HepG2 (cell line): Measurements from ENCODE around the gene IRGM. TPM values are rescaled to one million over a fixed set of nuclear protein-coding genes. Genes with fewer than 3 reads are reported as not detected.
A peak's percentile ranks its signal among the peaks of the same experiment; 100 is the strongest.

Experiments
- CBX5 ChIP-seq: sonication (generic); formaldehyde crosslinking; IDR thresholded peaks from 2 replicates; pipeline ENCODE4 v1.4.0; 2020; ENCODE audit warnings: missing genetic modification reagents, borderline replicate concordance
- EEA1 ChIP-seq: sonication (generic); formaldehyde crosslinking; IDR thresholded peaks from 2 replicates; pipeline ENCODE4 v1.5.1; 2020; ENCODE audit warnings: mild to moderate bottlenecking, missing genetic modification reagents, borderline replicate concordance
- ELF1 ChIP-seq: sonication (generic); formaldehyde crosslinking; IDR thresholded peaks from 2 replicates; pipeline ENCODE4 v1.4.0; 2020; ENCODE audit warnings: missing genetic modification reagents
- HOXA3 ChIP-seq: sonication (generic); formaldehyde crosslinking; IDR thresholded peaks from 2 replicates; pipeline ENCODE4 v1.5.0; 2020; ENCODE audit warnings: missing genetic modification reagents
- MXD4 ChIP-seq: IDR thresholded peaks from 2 replicates; pipeline ENCODE4 v1.6.1; 2016; ENCODE audit warnings: mild to moderate bottlenecking, missing biosample characterization, missing genetic modification reagents
- POLR2AphosphoS2 ChIP-seq: IDR thresholded peaks from 2 replicates; pipeline ENCODE4 v1.6.1; 2011; ENCODE audit warnings: low read depth, low read length, improper control_type of control experiment
- RARA ChIP-seq: IDR thresholded peaks from 2 replicates; pipeline ENCODE4 v1.6.1; 2016; ENCODE audit warnings: missing genetic modification reagents, missing compliant biosample characterization
- RCOR2 ChIP-seq: IDR thresholded peaks from 2 replicates; pipeline ENCODE4 v1.6.1; 2016; ENCODE audit warnings: missing biosample characterization, missing genetic modification reagents
- RFXAP ChIP-seq: sonication (generic); formaldehyde crosslinking; IDR thresholded peaks from 2 replicates; pipeline ENCODE4 v1.4.0; 2020; ENCODE audit warnings: missing genetic modification reagents, borderline replicate concordance
- SP4 ChIP-seq: sonication (generic); formaldehyde crosslinking; IDR thresholded peaks from 2 replicates; pipeline ENCODE4 v1.8.1; 2023; ENCODE audit warnings: mild to moderate bottlenecking, missing genetic modification reagents
- TP53 ChIP-seq: sonication (generic); formaldehyde crosslinking; conservative IDR thresholded peaks from 2 replicates; pipeline ENCODE4 v1.4.0; 2020; ENCODE audit warnings: missing genetic modification reagents
- WIZ ChIP-seq: sonication (generic); formaldehyde crosslinking; IDR thresholded peaks from 2 replicates; pipeline ENCODE4 v1.5.1; 2020; ENCODE audit warnings: mild to moderate bottlenecking, missing genetic modification reagents
- ZKSCAN8 ChIP-seq: IDR thresholded peaks from 2 replicates; pipeline ENCODE4 v1.6.1; 2016; ENCODE audit warnings: borderline replicate concordance, missing genetic modification reagents, missing compliant biosample characterization
- ZNF260 ChIP-seq: sonication (generic); formaldehyde crosslinking; IDR thresholded peaks from 2 replicates; pipeline ENCODE4 v1.4.0; 2020; ENCODE audit warnings: missing genetic modification reagents, low read depth, mild to moderate bottlenecking, borderline replicate concordance
- ZNF3 ChIP-seq: IDR thresholded peaks from 2 replicates; pipeline ENCODE4 v1.7.0; 2017; ENCODE audit warnings: inconsistent platforms
- polyA plus RNA-seq, 8 experiments: library from polyadenylated mRNA; depleted of rRNA in 3 of 8; stranded (reverse) in 7 of 8; unstranded in 1 of 8; fragments of >200 nt; fragmentation: Illumina TruSeq in 4 of 8; extraction: Trizol in 4 of 8; gene quantifications; 2 replicates each; pipeline versions ENCODE4 v1.2.1 to v1.2.3, GENCODE V29; 2011 to 2016; ENCODE audit warnings: low read depth in 4 of 8, missing spikeins in 1 of 8, mixed read lengths in 1 of 8; ENCODE audit not compliant: insufficient read depth in 1 of 8
- total RNA-seq, 5 experiments: library from RNA; depleted of rRNA; stranded (reverse); fragments of >200 nt; fragmentation: Illumina TruSeq; extraction: Trizol; gene quantifications; 2 replicates each; pipeline ENCODE4 v1.2.3, GENCODE V29; 2016; ENCODE audit warnings: low read depth in 1 of 5
- TF ChIP-seq, protein P1 (sequence below): sonication (generic); formaldehyde crosslinking; IDR thresholded peaks from 2 replicates; pipeline ENCODE4 v1.5.1; 2020; ENCODE audit warnings: missing genetic modification reagents, mild to moderate bottlenecking, borderline replicate concordance
- TF ChIP-seq, protein P2 (sequence below): sonication (generic); formaldehyde crosslinking; IDR thresholded peaks from 2 replicates; pipeline ENCODE4 v1.8.0; 2022; ENCODE audit warnings: low read depth, missing genetic modification reagents
- TF ChIP-seq, protein P3 (sequence below): sonication (generic); formaldehyde crosslinking; IDR thresholded peaks from 2 replicates; pipeline ENCODE4 v1.4.0; 2020; ENCODE audit warnings: missing genetic modification reagents
- TF ChIP-seq, protein P4 (sequence below), 2 experiments: sonication (generic) in 1 of 2; formaldehyde crosslinking in 1 of 2; IDR thresholded peaks; 2 replicates each; pipeline versions ENCODE4 v1.5.1 to v1.6.1; 2011 to 2020; ENCODE audit warnings: borderline replicate concordance in 1 of 2, low read depth in 1 of 2, low read length in 1 of 2, mild to moderate bottlenecking in 1 of 2, missing genetic modification reagents in 1 of 2, moderate library complexity in 1 of 2
- TF ChIP-seq, protein P5 (sequence below): IDR thresholded peaks from 2 replicates; pipeline ENCODE4 v1.6.1; 2016; ENCODE audit warnings: missing compliant biosample characterization, missing genetic modification reagents, borderline replicate concordance

Gene IRGM
- total and polyA plus RNA-seq, 2 of the 13 experiments (the other 11 are each of a cell fraction or from before 2014, with no cell fraction given), result not detected

DNA sequence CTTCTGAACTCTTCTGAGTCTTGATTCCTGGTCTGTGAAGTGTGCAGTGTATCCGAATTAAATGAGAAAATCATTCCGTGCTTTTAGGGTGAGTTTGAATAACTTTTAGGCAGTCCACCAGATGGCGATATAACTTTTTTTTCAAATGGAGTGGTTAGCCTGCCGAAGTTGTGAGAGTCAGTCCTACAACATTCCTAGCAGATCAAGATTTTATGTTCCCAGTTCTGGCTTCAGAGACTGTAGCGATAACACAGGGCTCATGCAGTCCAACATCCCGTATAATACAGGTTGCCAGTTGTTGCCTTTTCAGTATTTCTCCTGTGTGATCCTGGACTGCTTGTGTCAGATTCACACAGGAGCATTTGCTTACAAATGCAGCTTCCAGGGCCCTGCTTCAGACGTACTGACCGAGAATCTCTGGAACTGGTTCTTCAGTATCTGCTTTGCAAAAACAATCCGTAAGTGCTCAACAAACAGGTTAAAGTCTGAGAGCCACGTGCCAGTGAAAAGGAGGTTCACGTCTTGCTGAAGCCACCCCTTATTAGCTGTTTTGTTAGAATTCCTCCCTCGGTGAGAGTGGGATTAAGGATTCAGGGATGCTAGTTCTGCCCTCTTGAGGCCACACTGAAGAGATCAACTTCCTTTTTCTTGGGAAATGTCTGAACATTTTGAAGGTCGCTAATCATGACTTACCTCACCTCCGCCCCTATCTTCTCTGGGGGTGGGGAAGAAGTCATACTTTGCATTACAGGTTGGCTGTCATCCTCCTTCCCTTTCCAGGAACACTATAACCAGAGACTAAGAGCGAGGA lies 45.0 kb upstream of the IRGM start (continued):
- TF ChIP-seq, protein P1, sequence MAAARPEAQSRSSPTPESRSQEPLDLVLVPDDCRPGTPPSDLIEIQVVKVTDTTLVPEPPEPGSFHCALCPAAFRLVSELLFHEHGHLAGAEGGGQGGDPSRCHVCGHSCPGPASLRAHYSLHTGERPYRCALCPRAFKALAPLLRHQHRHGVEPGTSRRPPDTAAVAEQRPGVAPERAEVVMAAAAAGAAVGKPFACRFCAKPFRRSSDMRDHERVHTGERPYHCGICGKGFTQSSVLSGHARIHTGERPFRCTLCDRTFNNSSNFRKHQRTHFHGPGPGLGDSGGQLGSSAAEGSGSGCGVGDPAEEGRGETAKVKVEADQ (CRISPR knock-in tag), result no peak
- TF ChIP-seq, protein P2, sequence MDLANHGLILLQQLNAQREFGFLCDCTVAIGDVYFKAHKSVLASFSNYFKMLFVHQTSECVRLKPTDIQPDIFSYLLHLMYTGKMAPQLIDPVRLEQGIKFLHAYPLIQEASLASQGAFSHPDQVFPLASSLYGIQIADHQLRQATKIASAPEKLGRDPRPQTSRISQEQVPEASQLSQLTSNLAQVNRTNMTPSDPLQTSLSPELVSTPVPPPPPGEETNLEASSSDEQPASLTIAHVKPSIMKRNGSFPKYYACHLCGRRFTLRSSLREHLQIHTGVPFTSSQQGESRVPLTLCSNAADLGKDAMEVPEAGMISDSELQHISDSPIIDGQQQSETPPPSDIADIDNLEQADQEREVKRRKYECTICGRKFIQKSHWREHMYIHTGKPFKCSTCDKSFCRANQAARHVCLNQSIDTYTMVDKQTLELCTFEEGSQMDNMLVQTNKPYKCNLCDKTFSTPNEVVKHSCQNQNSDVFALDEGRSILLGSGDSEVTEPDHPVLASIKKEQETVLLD (CRISPR knock-in tag), result no peak
- TF ChIP-seq RCOR2 (CRISPR knock-in tag), result 0 out of 2 replicates have a peak, but pooled peaks have one; percentile 24
- TF ChIP-seq SP4 (CRISPR knock-in tag), result 0 out of 2 replicates have a peak, but pooled peaks have one; percentile 44
- TF ChIP-seq EEA1 (CRISPR knock-in tag), result no peak
- no peak for TF ChIP-seq ZKSCAN8 (CRISPR knock-in tag)
- peak; percentile 26; the same call in 1 of the 2 replicates for TF ChIP-seq HOXA3
- no peak for TF ChIP-seq CBX5 (CRISPR knock-in tag)
- TF ChIP-seq, protein P3, sequence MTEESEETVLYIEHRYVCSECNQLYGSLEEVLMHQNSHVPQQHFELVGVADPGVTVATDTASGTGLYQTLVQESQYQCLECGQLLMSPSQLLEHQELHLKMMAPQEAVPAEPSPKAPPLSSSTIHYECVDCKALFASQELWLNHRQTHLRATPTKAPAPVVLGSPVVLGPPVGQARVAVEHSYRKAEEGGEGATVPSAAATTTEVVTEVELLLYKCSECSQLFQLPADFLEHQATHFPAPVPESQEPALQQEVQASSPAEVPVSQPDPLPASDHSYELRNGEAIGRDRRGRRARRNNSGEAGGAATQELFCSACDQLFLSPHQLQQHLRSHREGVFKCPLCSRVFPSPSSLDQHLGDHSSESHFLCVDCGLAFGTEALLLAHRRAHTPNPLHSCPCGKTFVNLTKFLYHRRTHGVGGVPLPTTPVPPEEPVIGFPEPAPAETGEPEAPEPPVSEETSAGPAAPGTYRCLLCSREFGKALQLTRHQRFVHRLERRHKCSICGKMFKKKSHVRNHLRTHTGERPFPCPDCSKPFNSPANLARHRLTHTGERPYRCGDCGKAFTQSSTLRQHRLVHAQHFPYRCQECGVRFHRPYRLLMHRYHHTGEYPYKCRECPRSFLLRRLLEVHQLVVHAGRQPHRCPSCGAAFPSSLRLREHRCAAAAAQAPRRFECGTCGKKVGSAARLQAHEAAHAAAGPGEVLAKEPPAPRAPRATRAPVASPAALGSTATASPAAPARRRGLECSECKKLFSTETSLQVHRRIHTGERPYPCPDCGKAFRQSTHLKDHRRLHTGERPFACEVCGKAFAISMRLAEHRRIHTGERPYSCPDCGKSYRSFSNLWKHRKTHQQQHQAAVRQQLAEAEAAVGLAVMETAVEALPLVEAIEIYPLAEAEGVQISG (CRISPR knock-in tag), result peak; percentile 72
- TF ChIP-seq POLR2AphosphoS2, result no peak
- 0 out of 2 replicates have a peak, but pooled peaks have one; percentile 4 for TF ChIP-seq ELF1 (CRISPR knock-in tag)
- no peak for TF ChIP-seq RARA (CRISPR knock-in tag)
- TF ChIP-seq, protein P4, sequence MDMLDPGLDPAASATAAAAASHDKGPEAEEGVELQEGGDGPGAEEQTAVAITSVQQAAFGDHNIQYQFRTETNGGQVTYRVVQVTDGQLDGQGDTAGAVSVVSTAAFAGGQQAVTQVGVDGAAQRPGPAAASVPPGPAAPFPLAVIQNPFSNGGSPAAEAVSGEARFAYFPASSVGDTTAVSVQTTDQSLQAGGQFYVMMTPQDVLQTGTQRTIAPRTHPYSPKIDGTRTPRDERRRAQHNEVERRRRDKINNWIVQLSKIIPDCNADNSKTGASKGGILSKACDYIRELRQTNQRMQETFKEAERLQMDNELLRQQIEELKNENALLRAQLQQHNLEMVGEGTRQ (IDR thresholded peaks at IDR 0.05; ENCODE audit: low read depth, low read length), result no peak
- TF ChIP-seq, protein P4 (CRISPR knock-in tag; IDR thresholded peaks at IDR 0.05; ENCODE audit: borderline replicate concordance), result no peak
- 0 out of 2 replicates have a peak, but pooled peaks have one; percentile 65 for TF ChIP-seq RFXAP (CRISPR knock-in tag)
- peak; percentile 85 for TF ChIP-seq ZNF3
- TF ChIP-seq, protein P5, sequence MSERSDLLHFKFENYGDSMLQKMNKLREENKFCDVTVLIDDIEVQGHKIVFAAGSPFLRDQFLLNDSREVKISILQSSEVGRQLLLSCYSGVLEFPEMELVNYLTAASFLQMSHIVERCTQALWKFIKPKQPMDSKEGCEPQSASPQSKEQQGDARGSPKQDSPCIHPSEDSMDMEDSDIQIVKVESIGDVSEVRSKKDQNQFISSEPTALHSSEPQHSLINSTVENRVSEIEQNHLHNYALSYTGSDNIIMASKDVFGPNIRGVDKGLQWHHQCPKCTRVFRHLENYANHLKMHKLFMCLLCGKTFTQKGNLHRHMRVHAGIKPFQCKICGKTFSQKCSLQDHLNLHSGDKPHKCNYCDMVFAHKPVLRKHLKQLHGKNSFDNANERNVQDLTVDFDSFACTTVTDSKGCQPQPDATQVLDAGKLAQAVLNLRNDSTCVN, result no peak
- no peak for TF ChIP-seq ZNF260 (CRISPR knock-in tag)
- TF ChIP-seq WIZ (CRISPR knock-in tag), result no peak
- TF ChIP-seq MXD4 (CRISPR knock-in tag), result no peak
- no peak for TF ChIP-seq TP53
